ENCODE results near the gene GNAT1.

The GNAT1 gene

DNA sequence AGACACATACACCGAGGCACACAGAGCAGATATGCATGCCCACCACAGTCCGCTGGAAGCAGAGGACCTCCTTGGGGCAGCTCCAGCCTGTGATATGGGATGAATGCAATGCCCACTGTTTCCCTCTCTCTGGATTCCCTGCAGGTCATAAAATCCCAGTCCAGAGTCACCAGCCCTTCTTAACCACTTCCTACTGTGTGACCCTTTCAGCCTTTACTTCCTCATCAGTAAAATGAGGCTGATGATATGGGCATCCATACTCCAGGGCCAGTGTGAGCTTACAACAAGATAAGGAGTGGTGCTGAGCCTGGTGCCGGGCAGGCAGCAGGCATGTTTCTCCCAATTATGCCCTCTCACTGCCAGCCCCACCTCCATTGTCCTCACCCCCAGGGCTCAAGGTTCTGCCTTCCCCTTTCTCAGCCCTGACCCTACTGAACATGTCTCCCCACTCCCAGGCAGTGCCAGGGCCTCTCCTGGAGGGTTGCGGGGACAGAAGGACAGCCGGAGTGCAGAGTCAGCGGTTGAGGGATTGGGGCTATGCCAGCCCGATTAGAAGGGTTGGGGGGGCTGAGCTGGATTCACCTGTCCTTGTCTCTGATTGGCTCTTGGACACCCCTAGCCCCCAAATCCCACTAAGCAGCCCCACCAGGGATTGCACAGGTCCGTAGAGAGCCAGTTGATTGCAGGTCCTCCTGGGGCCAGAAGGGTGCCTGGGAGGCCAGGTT, at the start of gene GNAT1:
Gene GNAT1 (plus strand): TSS at position 675 of the 725 bp plus-strand sequence. CDS start 116 bp downstream, outside the sequence.
- DNase-seq = no peak

DNA sequence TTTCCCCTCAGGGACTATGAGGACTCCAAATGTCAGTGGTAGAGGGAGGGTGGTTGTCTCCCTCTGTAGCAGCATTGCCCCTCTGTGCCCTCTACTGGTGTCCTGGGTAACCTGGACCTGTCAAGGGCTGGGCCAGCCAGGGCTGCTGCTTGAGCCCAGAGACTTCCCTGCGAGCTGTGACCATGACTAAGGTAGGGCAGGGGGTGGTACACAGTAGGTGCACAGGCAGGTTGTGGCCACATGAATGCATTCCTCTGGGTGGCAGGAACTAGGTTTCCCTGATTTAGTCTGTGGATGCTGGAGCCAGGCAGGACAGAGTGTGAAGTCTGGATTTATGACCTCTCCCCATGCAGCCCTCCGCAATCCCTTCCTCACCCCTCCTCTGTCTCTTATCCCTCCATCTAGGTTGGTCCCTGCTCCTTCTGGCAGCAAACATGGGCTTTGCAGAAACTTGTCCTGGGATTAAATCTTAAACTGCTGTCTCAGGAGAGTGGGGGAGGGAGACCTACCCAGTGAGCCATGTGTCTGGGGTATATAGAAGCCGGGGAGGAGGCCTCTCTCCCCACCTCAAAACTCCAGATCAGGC, 45.0 kb upstream of the GNAT1 start:
- DNase-seq = peak; percentile 47 to 85

DNA sequence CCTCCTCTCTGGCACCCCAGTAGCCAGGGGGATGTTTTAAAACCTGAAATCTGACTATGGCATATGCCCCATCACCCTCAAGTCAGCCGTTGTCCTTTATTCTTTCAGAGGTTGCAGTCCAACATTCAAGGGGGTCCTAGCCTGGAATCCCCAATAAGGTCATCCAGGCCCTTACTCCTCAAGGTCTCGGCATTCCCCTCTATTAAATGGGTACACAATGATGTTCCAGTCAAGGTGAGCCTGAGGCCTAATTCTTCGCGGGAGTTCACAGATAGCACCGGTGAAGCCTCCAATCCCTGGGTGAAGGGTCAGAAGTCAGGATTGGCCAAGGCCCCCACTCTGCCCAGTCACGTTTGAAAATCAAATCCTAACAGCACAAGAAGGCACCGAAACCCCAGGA, 44.4 kb upstream of the GNAT1 start:
- DNase-seq = no peak

DNA sequence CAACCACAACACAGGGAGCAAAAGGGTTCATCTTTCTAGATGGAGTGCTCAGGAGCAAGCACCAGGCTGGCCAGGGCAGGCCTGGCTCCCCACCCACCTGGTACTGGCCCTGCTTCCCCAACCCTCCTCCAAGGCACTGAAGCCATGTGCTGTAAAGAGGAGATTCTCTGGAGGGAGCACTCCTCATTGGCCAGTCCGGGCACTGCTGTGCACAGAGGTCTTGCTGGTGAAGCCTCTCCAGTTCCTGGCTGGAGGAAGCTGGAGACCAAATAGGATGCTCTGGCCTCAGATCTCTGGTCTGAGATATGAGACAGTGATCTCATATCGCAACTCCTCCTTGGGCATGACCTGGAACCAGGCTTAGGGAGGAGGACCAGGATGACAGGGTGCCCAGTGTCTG, 44.0 kb upstream of the GNAT1 start:
- DNase-seq = no peak

DNA sequence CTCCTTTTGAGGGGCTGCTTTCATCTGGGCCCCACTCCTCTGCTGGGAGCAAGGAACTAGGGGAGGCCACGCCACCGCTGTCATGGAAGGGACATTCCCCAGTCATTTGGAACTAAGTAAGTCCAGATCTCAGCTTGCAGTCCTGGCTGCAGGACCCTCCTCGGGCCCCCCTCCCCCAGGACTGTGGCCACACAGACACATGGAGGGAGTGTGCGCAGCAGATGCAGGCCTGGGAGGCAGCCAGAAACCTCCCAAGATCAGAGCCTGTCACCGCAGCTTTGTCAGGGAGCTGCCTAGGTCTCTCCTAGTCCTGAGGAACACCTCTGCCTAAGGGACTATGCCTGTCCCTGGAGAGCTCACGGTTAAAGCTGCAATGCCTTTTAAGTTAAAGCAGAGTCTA, 43.5 kb upstream of the GNAT1 start:
- no peak for DNase-seq

DNA sequence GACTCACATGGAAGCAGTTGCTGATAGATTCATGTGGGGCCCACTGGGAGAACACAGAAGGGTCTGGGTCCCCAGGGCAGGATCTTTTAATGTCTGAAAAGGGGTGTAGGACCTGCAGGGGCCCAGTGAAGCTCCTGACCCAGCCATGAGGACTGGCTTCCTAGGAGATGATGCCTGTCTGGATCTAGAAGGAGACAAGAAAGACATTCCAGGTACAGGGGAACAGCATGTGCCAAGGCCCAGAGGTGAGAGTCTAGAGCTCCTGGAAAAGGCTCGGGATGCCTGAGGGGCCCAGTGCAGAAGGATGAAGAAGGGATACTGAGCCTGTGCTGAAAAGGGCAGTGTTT, 41.0 kb upstream of the GNAT1 start:
- DNase-seq = no peak

DNA sequence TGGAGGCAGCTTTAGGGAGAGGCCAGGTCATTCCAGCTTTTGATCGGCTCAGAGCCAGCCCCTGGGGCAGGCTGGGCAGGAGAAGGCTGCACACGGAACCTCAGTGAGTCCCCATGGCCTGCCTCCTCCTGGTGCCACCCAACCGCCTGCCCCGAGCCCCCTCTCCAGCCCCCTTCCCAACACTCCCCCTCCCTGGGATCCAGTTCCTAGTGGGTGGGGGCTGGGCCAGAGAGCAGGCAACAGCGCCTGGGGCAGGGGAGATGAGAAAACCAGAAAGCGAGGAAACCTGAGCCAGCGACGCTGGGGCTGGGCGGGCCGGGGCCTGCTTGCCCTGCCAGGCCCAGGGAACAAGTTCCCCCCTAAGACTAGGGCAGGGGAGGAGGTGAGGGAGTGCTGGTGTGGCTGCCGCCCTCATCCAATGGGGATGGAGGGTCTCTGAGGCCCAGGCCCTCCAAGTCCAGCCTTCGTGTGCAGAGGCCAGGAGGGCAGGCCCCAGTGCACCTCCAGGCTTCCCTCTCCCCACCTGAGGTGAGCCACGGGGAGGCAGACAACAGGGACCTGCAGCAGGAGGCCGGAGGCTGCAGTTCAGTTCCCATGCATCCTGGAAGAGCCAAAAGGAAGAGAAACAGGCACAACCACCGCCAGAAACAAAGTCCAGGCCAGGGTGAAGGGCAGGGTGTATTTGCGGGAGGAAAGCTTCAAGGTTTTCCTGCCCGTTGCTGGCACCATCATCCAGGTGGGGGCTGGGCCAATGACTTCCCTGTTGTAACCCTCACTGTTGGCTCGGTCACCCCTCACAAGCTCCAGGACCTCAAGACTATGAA, 40.3 kb upstream of the GNAT1 start:
- DNase-seq = no peak

DNA sequence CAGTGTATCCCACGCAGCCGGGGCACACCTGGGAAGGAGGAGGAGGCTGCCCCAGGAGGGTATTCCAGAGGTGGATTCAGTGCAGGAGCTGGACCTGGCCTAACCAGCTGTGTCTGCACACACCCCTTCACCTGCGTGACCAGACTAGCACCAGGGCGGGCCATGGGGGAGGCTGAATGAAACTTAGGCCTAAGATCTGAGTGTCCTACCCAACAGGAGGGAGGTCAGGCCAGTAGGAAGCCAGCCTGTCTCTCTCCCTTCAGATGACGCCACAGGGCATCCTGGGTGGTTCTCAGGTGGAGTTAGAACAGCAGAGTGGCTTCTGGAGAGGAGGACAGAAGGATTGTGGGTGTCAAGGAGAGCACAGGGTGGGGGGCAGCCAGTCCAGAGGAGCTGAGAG, 39.7 kb upstream of the GNAT1 start:
- no peak for DNase-seq

DNA sequence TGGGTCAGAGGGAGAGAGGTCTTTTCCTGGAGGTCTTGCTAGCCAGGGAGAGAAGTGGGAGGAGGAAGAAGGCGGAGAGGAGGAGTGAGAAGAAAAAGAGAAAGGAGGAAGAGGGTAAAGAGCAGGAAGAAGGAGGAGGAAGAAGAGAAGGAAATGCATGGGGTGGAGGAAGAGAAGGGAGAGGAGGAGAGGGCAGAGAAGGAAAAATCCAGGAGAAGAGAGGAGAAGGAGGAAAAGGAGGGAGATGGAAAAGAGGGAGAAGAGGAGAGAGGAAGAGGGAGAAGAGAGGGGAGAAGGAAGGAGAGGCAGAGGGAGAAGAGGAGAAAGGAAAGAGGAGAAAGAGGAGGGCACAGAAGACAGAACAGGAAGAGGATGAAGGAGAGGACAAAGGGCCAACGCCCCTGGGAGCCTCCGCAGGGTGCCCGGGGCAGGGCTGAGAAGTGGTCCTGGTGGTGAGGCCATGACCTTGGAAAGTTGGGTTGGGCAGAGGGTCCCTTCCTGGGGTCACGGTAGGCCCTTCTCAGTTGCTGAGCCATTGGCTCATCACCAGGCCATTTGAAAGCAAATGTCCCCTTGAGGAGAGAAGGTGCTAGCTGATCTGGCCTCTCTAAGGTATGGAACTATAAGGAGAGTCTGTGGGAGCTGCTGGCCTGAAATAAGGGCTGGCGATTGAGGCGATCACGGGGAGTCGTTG, 37.5 kb upstream of the GNAT1 start:
- DNase-seq = no peak

DNA sequence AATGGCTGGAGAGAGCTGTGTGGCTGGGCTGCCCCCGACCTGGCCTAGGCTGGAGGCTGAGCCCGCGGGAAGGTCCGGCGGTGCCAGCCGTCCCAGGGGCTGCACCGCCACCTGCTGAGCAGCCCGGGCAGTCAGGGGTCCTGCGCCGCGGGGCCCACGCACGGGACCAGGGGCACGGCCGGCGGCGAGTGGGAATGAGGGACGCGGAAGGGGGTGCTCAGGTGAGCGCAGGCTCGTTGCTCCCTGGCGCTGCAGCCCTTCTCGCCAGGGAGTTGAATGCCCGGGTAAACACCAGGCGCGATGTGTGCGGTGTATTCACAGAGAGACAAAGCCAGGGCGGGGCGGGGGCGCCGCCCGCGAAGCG, 37.0 kb upstream of the GNAT1 start:
- DNase-seq = peak in 1 of 2 experiments; percentile 47

DNA sequence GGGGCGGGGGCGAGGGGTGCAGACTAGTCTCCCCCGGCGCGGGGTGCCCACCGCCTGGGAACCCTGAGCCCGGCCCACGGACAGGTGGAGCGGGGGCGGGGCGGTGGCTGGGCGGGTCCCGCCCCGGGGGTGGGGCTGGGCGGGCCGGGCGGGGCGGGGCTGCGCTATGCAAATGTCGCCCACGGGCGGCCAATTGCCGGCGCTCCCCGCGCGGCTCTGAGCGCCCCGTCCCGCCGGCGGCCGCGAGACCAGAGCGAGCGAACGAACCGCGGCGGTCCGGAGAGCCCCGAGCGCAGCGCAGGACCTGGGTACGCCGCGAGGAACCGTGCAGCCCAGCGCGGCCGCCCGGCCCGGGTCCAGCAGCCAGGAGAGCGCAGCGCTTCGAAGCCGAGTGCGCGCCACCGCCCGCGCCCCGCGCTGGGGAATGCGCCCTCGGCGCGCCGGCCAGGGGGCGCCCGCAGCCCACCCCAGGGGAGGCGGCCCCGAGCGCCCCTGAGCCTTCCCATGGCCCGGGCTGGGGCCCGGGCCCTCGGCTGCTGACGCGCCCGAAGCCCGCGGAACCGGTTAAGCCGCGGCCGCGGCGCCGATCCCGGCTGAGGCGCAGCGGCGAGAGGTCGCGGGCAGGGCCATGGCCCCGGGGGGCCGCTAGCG, 36.4 kb upstream of the GNAT1 start, which contains the start of gene SEMA3F:
Gene SEMA3F (plus strand): TSS at position 485 of the 651 bp plus-strand sequence. CDS start 4,299 bp downstream, outside the sequence.
- DNase-seq = peak in 1 of 2 experiments; percentile 62

DNA sequence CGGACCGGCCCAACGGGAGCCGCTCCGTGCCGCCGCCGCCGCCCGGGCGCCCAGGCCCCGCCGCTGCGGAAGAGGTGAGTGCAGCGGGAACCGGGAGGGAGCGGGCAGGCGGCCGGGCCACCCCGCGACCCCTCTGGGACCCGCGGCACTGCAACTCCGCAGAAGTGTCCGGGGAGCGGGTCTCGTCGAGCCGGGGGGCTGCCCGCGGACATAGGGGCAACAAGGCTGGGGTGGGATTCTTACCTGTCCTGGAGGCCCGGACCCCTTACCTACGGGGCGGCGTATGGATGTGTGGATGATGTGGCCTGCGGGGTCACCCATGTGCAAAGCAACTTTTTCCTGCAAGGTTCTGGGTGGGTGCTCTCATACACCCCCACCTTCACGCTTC, 35.9 kb upstream of the GNAT1 start:
- DNase-seq = no peak

DNA sequence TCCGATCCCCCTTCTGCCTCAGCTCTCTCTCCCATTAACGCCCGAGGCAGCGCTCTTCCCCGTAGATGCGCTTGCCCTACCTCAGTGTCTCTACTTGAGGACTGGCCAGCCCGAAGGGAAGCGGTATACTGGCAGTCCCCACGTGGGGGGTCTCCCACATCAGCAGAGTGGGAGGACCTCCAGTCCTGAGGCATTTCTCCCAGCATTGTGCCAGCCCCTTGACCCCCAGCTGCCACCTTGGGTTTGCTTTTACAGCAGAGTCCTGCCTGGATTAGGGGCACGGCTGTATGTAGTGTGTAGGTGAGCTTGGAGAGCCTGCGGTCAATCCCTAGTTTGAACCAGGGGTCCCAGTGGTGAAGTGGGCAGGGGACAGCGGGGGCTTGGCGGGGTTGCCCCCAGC, 35.5 kb upstream of the GNAT1 start:
- DNase-seq = no peak

DNA sequence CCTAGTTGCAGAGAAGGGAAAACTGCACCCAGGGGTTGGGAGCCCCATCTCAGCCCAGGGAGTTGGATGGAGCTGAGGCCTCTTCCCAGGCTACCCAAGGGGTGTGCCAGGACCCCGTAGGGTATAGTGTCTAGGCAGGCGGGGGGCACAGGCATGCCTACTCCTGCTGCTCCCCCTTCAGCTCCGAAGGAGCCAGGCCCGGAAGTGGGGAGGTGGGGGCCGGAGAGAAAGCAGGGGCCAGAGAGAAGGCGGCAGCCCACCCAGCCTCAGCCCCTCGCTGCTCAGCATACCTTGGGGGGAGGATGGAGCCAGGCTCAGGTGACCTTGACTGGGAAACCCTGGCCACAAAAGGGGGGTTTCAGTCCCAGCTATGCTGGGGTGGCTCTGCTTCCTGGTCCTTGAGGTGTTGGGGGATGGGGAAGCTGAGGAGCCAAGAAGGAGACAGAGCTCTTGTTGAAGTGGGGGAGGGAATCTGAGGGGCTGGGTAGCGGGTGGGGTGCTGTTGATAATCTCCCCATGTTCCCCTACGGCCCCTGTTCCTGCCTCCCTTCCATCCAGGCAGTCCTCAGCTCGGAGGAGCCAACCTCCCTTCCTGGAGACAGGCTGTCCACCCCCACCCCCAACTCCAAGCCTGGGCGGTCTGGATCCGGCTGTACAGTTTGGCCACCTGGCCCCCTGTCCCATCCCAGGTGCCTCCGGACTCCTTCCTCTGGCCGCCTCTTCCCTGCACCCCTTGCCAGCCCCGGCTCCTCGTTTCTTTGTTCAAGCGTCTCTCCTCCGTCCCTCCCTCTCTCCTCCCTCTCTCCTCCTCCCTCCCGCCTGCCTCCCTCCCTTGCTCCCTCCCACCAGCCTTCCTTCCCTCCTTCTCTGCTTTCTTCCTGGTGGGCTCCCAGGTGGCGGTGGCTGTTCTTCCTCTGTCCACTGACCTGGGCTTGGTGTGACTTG, 34.6 kb upstream of the GNAT1 start:
- no peak for DNase-seq

DNA sequence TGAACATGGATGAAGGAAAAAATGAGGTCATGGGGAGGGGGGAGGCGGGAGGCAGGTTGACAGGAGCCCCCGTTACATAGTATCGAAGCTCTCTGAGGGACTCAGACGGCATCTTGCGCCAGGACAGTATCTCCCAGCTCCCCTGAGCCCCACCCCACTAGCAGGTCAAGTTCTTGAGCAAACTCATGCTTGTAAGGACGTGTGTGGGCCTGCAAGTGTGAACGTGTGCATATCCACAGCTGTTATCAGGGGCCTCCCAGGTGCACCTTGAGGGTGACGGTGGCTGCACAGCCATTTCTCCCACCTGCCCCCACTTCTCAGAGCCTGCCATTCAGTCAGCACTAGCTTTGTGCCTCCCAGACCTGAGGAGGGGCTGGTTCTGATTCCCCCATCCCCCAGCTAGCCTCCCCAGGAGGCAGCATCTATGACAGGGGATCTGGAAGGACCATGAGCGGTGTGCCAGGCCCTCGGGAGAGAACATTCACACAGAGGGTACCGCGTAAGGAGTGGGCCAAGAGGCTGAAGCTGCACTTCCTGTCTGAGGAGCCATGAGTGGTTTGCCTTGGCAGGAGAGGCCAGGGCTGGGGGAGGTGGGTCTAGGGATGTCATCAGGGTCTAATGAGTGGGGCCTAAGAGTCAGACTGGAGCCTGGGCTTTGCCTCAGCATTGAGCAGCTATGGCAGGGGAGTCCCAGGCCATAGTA, 33.4 kb upstream of the GNAT1 start:
- no peak for DNase-seq

DNA sequence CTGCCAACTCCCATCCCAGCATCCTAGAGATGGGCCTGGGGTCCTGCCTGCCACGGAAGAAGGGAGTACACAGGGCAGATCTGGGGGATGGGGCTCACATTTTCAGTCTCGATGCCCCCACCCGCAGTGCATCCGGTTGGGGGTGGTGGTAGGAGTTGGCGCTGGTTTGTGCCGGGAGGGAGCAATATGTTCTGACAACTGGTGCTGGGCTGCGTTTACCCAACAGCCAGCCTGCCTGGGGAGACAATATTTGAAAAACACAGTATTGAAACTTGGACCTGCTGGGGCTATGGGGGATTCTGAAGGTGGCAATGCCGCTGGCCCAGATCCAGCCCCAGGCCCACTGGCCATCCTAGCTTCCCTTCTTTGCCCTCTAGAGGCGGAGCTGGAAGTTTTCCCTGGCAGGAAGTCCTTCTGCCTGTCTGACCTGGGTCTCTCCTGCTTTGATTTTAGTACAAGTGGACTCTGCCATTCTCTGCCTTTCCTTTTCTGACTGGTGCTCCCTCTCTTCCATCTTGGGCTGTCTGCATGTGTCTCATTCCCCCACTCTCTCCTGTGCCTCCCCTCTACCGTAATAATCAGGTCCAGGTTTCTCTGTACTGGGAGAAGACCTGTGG, 32.8 kb upstream of the GNAT1 start:
- no peak for DNase-seq

DNA sequence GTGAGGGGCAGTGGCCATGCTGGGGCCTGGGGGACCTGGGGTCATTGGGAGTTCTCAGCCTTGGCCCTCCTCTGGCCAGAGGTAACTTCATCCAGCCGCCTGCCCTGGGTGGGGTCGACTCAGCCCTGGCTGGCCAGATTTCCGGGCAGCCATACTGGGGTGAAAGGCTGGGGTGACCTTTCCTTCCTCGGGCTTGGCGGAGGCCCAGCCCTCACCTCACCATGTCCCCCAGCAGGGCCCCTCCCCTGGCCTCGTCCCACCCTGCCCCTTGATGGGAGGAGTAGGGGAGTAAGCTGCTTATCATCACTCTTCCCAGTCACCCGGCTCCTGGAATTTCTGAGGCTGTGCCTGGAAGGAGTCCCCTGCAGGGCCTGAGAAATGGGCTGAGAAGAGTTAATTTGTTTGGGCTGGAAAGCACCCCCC, 30.8 kb upstream of the GNAT1 start:
- DNase-seq = no peak

DNA sequence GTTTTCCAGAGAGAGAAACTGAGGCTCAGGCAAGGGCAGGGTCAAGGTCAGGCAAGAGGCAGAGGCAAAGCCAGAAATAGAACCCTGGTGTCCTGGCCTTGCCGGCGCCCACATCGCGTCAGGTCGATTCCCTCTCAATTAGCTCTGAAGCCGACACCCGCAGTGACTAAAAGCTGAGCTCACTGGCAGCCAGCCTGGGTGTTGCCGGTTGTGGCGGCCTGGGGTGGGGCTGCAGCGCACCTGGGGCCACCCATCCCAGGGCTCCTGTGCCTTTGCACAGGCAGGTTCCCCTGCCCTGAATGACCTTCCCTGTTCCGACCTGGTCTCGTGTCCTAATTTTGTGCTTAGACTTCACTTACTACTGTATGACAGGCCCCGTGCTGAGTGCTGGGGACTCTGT, 30.1 kb upstream of the GNAT1 start:
- DNase-seq = no peak

DNA sequence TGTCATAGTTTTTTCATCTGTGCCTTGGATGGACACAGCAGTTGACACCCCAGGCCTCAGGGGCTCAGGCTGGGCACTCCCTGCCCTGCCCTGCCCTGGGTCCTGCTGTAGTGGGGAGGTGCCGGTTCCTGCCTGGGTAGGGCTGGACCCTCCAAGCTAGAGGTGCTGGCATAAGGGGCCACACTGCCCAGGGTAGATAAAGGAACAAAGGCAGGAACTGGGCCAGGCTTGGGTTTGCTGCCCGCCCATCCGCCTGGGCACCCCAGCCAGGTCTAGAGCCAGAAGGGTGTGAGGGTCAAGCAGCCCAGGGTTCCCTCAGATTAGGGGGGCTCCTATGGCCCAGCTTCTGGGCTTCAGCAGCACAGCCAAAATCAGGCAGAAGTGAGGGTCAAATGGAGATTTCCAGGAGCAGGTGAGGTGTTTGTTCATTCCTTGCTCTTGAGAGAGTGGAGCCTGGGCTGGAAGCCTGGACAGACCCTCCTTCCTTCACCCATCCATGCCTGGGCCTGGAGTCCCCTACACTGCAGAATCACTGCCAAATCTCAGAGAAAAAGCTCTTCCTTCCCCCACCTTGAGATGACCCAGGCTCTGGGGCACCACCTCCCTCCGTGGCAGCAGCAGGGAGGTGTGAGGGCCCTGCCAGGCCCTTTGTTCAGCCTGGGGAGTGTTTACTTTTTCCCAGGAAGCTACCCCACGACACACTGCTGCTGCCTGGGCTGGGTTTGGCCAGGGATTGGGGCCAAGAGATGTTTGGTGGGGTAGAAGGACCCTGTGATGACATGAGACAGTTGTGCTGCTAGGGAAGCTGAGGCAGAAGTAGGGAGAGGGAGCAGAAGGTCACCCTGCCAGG, 29.2 kb upstream of the GNAT1 start:
- no peak for DNase-seq
